ENCODE measurements around the gene DLGAP3.

DLGAP3 gene

DNA sequence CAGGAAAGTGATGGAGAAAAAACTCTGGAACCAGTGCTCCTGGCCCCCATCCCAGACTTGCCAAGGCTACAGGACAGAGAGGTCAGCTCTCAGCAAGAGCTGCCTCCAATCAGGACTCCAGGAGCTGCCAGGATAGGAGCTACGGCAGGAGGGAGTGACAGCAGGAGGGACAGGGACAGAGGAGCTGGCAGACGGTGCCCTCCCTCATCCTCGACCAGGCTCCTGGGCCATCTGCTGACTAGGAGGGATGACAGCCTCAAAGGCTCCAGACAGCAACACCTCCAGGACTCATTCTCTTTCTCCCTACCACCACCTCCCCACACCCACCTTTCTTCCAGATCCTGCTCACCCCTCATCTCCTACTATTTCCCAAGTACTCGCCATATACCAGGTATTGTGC lies 22.7 kb downstream of the DLGAP3 start:
- no peak overlapping the region for H3K27ac ChIP-seq
- DNase-seq (ENCODE audit: low read depth, low spot score): no peak

DNA sequence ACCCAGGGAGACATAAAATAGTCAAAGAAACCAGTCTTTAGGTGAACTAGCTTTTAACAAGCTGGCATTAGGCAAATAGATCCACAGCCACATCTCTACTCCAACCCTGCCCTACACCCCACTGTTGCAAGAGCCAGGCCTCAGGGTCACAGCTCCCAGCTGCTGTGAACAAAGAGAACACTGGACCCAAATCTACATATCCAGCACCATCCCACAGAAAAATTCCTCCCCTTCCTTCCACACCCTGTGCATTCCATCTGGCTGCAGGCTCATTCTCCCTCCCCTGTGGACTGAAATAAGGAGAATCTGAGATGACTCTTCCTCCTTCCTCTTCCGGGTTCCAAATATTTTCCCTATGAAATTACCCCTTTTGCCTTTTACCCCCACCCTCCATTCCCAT lies 23.2 kb downstream of the DLGAP3 start:
- H3K27ac ChIP-seq: no peak overlapping the region
- DNase-seq (ENCODE audit: low read depth, low spot score): no peak

DNA sequence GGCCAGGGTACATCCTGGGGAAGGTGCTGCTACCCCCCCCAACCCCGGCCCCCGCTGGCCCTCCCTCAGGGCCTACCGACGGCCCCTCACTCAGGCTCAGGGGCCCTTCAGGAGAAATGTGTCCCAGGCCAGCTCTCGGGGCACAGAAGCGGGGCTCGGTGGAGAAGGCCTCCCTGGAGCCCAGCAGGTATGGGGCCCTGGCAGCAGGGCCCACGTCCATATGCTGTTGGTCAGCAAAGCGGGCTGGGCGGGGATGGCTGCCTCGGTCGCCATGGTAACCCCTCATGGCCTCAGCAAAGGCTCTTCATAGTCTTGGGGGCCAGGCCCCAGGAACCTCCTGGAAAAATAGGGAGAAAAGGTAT lies 24.4 kb downstream of the DLGAP3 start:
- DNase-seq (ENCODE audit: low read depth, low spot score): no peak
- no peak overlapping the region for H3K27ac ChIP-seq

DNA sequence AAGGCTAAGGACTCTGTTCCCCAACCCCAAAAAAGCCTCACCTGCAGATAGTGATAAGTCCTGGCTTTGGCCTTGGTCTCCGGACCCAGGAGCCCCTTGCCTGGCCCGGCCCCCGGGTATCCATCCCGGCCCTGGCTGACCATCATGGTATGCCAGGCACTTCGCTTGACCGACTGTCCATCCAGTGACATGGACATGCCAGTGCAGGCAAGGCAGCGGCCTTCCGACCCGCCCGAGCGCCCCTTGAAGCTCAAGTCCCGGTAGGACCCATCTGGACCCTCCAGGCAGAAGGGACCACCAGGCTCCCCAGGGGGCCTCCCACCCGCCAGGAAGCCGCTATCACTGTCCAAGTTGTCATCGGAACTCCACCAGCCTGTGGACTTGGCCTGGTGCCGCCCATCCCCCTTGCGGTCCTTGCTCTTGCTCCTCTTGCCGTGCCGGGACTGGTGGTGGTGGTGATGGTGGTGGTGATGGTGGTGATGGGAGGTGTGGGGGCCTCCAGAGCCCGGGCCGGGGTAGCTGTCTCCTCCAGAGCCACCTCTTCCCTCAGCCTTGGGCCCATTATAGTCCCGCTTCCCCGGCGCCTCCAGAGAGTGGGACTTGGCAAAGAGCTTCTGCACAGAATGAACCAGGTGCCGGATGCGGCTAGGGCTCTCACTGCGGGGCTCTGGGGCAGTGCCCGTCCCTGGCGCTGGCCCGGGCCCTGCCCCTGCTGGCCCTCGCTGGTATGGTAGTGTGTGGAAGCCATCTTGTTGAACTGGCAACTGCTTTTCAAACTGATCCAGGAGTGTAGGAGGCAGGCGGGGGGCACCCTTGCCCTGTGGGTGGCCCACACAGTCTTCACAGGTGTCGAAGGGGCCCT lies 25.0 kb downstream of the DLGAP3 start:
- no peak for DNase-seq (ENCODE audit: low read depth, low spot score)
- H3K27ac ChIP-seq: no peak overlapping the region

DNA sequence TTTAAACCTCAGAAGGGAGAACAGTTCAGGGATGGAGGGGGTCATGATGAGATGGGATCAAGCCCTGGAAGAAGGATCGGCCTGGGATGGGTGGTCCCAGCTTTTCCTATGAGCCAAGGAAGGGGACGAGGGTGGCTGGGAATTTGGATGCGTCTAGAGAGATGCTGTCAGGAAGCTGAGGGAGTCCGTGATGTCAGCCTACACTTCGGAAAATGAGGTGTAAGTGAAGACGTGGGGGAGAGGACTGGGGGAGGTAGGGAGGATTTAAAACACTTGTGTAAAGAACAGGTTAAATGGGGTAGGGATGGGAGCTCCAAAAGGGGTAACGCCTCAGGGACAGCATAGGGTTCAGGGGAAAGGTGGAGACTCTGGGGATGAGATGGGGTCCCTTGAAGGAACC lies 27.5 kb downstream of the DLGAP3 start:
- no peak for DNase-seq (ENCODE audit: low read depth, low spot score)
- H3K27ac ChIP-seq: no peak overlapping the region

DNA sequence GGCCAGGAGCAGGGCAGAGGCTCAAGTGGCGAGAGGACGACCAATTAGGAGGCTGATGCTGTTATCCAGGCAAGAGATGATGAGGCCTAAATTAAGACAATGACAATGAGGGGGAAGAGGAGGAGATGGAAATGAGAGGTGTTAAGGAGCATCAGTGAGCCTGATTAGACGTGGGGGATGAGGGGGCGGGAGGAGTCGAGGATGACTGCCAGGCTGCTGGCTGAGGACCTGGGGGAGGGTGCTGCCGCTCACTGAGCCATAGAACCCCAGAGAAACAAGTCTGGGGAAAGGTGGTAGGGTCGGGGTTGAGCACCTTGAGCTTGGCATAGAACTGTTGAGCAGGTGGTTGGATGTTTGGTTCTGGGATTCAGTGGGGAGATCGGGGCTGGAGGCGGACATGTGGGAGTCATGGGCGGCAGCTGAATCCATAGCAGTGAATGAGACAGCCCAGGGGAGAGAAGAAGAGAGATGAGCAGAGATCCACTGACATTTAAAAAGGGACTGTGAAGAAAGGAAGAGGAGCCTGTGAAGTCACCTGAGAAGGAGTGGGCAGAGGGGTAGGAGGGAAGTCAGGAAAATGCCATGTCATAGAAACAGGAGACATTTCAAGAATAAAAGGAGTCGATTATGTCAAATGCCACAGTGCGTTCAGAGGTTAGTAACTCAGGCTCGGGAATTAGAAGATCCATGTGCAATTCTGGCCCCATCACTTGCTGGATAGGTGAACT lies 28.5 kb downstream of the DLGAP3 start:
- DNase-seq (ENCODE audit: low read depth, low spot score): no peak
- H3K27ac ChIP-seq: no peak overlapping the region

DNA sequence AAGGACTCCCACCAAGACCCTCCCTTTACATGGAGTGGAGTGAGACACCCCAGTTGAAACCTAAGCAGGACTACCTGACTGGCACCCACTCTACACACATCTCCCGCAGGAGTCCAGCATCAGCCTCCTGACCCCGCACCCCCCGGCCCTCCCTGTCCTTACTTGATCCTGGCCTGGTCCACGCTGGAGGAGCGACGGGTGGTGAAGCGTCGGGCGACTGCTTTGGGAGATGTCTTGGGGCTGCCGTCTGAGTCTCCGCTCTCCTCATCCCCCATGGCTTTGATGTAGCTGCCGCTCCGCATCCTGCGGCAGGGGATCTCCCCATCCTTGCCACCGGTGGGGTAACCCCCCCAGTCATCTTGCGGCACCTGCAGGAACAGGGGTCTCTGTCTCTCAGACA lies 29.5 kb downstream of the DLGAP3 start:
- no peak for DNase-seq (ENCODE audit: low read depth, low spot score)
- no peak overlapping the region for H3K27ac ChIP-seq

DNA sequence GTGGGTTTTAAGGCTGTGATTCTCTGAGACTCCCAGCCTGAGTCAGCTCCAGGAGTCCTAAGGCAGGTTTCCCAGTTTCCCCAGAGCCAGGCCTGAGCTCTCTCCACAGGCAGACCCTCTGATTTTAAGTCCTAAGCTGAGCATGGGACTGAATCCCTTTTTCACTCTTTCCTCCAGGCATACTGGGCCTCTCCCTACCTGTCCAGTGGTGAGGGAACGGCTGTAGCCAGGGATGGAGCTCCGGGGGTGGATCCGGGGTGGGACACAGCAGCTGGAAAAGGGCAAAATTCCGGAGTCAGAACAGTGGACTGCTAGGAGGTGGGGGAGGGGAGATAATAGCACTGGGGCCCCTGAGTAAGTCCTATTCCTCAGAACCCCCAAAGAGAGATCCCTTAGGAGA lies 30.0 kb downstream of the DLGAP3 start:
- no peak overlapping the region for H3K27ac ChIP-seq
- no peak for DNase-seq (ENCODE audit: low read depth, low spot score)

DNA sequence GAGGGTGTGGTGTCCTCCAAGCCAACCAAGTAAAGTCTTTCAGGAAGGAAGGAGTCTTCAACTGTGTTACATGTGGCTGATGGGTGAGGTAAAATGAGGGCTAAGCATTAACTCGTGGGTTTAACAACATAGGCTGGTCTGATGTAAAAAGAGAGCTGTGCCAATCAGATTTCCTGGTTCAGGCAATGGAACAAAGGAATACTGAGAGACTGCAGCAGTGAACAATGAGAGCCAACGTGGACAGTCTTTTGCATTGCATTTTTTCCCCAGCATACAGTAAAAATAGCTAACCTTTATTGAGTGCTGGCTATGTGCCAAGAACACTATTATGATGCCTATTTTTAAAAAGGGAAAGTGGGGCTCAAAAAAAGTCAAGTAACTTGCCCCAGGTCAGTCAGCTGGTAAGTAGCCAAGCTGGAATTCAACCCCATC lies 31.1 kb downstream of the DLGAP3 start:
- no peak overlapping the region for H3K27ac ChIP-seq
- no peak for DNase-seq (ENCODE audit: low read depth, low spot score)

DNA sequence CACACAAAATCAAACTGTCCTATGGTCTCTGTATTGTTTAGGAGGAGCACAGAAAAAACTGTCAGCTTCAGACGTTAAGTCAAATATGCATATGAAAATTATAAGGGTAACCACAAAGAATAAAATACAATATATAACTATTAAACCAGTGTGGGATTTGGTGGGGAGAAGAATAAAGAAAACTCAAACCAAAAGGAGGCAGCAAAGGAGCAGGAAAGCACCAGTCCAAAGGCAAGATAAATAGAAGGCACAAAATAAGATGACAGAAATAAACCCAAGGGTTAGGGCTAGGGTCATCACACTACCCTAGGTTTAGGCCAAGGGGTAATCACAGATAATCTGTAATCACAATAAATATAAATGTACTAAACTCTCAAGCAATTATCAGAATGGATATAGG lies 32.8 kb downstream of the DLGAP3 start:
- no peak for DNase-seq (ENCODE audit: low read depth, low spot score)
- H3K27ac ChIP-seq: no peak overlapping the region

DNA sequence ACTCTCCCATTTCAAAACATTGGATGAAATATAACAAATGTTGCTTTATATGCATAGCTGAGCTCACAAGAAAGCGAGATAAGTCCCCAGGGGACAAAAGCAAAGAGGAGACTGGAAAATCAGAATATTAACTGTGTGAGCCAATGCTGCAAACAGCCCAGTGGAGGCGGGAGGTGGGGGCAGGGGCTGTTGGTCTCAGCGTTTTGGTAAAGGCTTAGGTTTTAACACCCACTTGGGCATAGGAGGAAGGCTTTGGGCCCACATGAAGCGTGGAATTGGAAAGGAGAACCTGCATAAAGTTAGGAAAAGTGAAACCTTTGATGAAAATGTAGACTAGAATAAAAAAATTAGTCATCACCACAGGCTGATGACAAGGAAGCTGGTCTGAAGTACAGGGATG lies 39.7 kb downstream of the DLGAP3 start:
- H3K27ac ChIP-seq: no peak overlapping the region
- DNase-seq (ENCODE audit: low read depth, low spot score): no peak

DNA sequence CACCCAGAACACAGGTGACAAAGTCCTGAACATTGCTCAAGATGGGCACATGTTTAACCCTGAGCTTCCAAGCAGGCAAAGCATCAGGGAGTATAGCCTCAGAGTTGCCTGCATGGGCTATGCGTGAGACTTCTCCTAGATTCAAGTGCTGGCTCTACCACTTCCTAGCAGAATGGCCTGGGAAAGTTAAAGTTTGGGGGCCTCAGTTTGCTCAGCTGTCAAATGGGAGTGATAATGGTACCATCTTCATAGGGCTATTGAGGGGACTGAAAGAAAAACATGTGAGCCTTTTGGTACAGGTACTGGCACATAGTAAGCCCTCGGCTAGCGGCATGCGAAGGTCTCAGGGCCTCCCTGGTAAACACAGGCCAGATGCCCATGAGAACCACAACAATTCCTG lies 41.9 kb downstream of the DLGAP3 start:
- no peak for DNase-seq (ENCODE audit: low read depth, low spot score)
- H3K27ac ChIP-seq: no peak overlapping the region

DNA sequence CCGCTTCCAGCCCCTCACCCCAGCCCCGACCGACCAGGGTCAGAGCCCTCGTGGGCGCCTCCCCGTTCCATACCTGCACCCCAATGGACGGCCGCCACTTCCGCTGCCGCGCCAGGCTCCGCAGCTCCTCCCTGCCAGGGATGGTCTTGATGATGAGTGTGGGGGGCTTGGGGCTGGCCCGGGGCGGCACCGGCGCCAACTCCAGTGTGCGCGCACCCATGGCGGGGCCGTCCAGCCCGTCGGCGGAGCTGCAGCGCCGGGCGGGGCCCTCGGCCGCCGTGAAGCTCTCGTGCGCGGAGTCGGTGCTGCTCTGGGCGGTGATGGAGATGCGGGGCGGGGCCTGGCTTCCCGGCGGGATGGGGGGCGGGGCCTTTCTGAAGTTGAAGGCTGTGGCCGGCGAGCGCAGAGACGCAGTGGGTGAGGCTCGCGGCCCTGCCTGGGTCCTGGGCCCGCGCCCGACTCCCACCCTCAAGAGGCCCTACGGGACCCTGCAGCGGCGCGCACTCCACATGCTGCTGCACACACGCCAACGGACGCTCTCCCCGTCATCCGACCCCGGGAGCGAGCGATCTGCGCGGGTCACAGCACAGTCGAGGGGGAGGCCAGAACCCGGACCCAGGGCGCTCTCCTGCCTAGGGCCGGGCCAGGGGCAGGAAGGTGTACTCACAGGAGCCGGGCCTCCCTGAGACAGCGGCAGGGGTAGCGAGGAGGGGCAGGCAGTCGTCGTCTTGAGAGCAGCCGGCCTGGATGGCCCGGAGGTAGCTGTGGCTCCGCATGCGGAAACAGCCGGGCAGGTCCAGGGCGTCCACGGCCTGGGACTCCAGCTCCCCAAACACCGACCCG lies 43.8 kb downstream of the DLGAP3 start:
- no peak overlapping the region for H3K27ac ChIP-seq
- DNase-seq (ENCODE audit: low read depth, low spot score): no peak

DNA sequence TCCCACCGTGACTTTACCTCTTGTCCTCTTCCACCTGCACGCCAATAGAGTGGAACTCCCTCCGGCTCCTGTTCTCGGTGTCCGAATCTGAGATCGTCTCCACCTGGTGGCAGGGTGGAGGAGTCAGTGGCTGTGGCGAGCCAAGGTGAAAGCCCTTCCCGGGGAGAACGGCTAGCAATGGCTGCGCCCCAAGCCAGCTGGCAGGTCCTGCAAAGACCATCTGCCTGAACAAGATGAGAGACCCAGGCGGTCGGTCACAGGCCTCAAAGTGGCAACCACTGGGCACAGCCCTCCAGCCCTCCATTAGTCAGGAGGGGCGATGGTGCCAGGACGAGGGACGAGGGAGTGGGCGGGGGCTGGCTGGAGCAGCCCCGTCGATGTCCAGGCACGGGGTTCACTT lies 44.5 kb downstream of the DLGAP3 start:
- no peak for DNase-seq (ENCODE audit: low read depth, low spot score)
- no peak overlapping the region for H3K27ac ChIP-seq

DNA sequence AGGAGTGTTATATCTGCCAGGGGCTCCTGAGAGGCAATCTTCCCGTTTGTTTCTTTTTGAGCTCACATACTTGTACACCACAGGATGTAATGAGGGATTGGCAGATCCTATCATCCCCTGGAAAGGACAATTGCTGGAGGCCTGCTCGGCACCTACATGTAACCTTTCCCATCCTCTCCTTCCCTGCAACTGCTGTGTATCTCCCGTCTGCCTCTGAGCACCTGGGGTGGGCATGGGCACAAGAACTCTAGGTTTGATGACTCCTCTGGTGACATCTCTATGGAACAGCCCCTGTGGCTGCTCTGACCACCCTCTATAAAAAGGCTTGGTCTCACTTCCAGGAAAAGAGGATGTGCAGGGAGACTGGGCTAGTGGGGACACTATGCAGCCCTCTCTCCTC lies 44.9 kb downstream of the DLGAP3 start:
- DNase-seq (ENCODE audit: low read depth, low spot score): no peak
- H3K27ac ChIP-seq: no peak overlapping the region

DNA sequence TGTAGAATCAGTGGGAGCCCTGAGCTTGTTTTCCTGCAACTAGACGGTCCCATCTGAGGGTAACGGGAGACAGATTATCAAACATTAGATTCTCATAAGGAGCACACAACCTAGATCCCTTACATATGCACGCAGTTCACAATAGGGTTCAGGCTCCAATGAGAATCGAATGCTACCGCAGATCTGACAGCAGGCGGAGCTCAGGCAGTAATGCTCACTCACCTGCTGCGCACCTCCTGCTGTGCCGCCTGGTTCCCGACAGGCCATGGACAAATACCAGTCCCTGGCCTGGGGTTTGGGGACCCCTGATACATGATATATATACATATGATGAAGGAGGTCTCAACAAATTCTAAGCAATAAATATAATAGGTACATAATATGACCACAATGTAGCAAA lies 50.2 kb downstream of the DLGAP3 start:
- no peak for DNase-seq (ENCODE audit: low read depth, low spot score)
- H3K27ac ChIP-seq: no peak overlapping the region

DNA sequence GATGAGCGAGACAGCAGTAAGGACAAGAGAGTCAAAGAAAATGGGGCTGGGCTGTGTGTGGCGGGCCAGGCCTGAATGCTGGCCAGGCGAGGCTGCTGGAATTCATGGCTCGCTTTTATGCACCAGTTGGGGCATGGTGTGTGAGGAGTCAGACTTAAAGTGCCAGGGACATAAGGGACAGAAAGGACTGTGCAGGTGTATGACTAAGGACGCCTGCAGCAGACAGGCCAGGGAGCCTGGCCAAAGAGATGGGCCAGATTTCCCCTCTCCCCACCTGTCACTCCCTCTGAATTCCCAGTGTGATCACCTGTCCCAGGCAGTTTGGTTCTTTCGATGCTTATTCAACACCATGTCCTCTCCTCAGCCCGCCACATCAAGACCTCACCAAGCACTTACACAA lies 53.0 kb downstream of the DLGAP3 start:
- no peak overlapping the region for H3K27ac ChIP-seq
- DNase-seq (ENCODE audit: low read depth, low spot score): no peak

DNA sequence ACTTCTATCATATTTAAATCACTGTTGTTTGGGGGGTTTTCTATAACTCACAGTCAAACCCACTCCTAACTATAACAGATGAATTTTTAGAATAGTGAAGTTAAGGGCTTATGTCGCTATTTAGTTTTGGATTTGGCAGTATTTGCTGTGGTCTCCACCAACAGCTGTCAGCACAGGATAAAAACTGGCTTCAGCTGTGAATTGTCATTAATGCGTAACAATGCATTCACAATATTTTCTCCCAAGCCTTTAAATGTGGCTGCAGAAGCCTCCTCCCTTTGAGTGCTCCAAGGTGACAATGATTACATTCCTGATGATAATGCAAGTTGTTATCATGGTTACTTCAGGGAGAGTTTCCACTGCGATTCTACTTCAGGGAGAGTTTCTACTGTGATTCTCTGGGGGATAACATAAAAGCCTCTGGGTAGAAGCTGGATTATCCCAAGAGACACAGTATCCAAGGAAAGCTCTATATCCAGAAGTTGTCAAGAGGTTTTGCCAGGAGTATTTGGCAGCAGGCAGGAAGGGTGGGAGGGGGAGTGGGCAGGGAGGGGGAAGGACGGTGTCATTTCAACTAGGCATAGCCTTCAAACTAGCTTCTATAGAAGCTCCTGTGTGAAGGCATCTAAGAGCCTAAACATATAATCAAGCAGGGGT lies 55.0 kb downstream of the DLGAP3 start:
- DNase-seq (ENCODE audit: low read depth, low spot score): no peak

DNA sequence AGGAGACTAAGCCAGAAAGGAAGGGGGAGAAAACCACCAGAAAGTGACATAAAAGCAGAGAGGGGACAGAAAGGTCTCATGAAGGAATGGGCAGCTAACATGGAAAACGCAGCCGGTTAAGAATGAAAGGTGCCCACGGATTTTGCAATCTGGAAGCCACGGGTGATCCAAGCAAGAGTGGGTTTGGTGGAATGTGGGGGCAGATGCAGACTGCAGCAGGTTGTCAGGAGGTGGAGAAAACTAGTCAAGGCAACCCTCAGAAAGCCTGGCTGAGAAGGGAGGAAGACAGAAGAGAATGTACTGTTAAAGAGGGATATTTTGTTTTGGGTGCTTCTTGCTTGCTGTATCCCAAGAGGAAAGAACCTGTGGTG lies 57.3 kb downstream of the DLGAP3 start:
- H3K27ac ChIP-seq: no peak overlapping the region
- DNase-seq (ENCODE audit: low read depth, low spot score): no peak

More for the DNA sequence above, 55.0 kb downstream of the DLGAP3 start:
- H3K27ac ChIP-seq: no peak overlapping the region

DNA sequence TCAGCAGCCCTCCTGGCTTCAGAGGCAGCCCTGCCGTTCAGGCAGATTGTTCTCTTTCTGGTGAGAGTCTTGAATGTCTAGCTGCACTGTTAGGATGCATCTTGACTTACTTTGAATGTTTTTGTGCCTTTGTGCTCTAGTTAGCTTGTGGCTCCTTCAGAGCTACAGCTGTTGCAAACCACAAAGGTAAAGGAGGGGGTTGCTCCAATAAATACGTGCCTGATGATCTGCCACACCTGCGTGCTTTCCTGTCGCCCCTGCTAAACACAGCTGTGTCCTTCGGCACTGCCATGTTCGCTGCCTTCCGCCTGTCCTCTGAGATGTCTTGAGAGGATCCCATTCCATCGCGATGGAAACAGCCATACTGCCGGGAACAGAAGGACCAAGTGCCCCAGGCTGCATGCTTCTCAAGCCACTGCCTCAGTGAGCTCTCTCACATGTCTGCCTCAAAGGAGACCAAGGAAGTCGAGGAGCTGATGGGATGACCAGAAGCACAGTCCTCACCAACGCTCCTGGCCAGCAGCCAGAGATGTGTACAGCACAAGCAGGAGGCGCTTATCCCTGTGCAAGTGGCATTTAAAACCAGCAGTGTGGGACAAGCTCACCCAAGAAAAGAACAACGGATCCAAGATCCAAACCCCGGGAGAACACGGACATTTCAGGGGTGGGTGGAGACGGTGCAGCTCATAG lies 57.9 kb downstream of the DLGAP3 start:
- H3K27ac ChIP-seq: no peak overlapping the region
- DNase-seq (ENCODE audit: low read depth, low spot score): no peak

Measured in epithelial cell of prostate (primary cell).